ENCODE data around the gene HCN4. TPM values are rescaled to one million over a fixed set of nuclear protein-coding genes. Genes with fewer than 3 reads are reported as not detected.
"Not testable (repeated sequence)": the region's sequence is repeated elsewhere in the genome, so short reads cannot be mapped to it uniquely, and the experiment has no call there.

The HCN4 gene
- total RNA-seq, 1 donor from 2014 or later: 3.0 TPM

DNA sequence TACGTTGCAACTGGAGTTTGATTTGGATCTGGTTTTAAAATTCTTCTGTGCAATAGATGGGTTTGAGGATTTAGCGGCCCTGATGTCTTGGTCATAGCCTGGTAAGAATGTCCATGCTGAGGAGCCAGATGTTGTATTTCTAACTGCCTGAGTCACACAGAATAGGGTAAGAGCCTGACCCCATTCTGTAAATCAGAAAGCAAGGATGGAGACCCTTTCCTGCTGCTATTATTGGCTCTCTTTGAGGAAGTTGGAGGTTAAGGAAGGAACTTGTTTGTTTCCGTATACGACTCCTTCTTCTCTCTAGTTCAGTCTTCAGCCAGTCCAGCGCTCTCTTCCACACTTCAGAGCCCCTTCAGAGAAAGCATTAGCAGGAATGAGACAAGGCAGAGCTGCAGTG, 65.1 kb downstream of the HCN4 start:
- Histone ChIP-seq H3K27ac (ENCODE audit: low read depth, low read length) (no peak overlapping the region), H3K9ac (ENCODE audit: low read length) (no peak overlapping the region), H3K4me3 (ENCODE audit: insufficient read depth, low read depth, low read length) (no peak overlapping the region), H3K79me2 (ENCODE audit: insufficient read depth, low read length) (no peaks in the 10 kb centered on the region), H3K4me1 (ENCODE audit: insufficient read depth, low read length) (no peaks in the 10 kb centered on the region), H3K4me2 (ENCODE audit: low read length) (no peak overlapping the region), H3K36me3 (ENCODE audit: insufficient read depth, low read length) (no peaks in the 10 kb centered on the region), H3K9me3 (ENCODE audit: insufficient read depth, low read depth, low read length) (no peaks in the 10 kb centered on the region), H4K20me1 (ENCODE audit: insufficient read depth, low read length) (no peaks in the 10 kb centered on the region), H2AFZ (ENCODE audit: low read depth, low read length) (no peak overlapping the region), H3K27me3 (ENCODE audit: insufficient read depth, low read length) (no peaks in the 10 kb centered on the region)
- no peaks in the 10 kb centered on the region for H3K36me3 Mint-ChIP-seq (ENCODE audit: low read depth, unreplicated experiment)
- no peaks in the 10 kb centered on the region for H3K4me1 Mint-ChIP-seq (ENCODE audit: low read depth, unreplicated experiment)
- TF ChIP-seq, protein P1, sequence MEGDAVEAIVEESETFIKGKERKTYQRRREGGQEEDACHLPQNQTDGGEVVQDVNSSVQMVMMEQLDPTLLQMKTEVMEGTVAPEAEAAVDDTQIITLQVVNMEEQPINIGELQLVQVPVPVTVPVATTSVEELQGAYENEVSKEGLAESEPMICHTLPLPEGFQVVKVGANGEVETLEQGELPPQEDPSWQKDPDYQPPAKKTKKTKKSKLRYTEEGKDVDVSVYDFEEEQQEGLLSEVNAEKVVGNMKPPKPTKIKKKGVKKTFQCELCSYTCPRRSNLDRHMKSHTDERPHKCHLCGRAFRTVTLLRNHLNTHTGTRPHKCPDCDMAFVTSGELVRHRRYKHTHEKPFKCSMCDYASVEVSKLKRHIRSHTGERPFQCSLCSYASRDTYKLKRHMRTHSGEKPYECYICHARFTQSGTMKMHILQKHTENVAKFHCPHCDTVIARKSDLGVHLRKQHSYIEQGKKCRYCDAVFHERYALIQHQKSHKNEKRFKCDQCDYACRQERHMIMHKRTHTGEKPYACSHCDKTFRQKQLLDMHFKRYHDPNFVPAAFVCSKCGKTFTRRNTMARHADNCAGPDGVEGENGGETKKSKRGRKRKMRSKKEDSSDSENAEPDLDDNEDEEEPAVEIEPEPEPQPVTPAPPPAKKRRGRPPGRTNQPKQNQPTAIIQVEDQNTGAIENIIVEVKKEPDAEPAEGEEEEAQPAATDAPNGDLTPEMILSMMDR (IDR thresholded peaks at IDR 0.05; ENCODE audit: insufficient read depth, low read depth, low read length): no peak
- no peak for TF ChIP-seq EZH2 (IDR thresholded peaks at IDR 0.05; ENCODE audit: insufficient read depth, low read length)
- H3K27me3 Mint-ChIP-seq (ENCODE audit: low read depth, unreplicated experiment): peaks cover 4% of the 10 kb centered on the region
- DNase-seq (ENCODE audit: low read depth): no peak
- no peak overlapping the region for H3K4me3 Mint-ChIP-seq (ENCODE audit: unreplicated experiment)
- no peak overlapping the region for H3K27ac Mint-ChIP-seq (ENCODE audit: unreplicated experiment)
- FAIRE-seq: no peak
- H3K9me3 Mint-ChIP-seq (ENCODE audit: unreplicated experiment): no peaks in the 10 kb centered on the region

DNA sequence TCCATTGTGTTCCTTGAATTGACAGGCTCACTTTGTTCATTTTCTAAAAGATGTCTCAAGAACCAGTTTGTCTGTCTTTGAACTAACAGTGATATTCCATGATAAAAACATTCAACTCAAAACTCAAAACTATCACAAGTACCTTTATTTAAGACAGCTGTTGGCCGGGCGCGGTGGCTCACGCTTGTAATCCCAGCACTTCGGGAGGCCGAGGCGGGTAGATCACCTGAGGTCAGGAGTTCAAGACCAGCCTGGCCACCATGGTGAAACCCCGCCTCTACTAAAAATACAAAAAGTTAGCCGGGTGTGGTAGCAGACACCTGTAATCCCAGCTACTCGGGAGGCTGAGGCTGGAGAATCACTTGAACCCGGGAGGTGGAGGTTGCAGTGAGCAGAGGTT, 68.5 kb downstream of the HCN4 start:
- H3K4me2 ChIP-seq (ENCODE audit: low read length); H2AFZ ChIP-seq (ENCODE audit: low read depth, low read length); H3K4me1 Mint-ChIP-seq (ENCODE audit: low read depth, unreplicated experiment); H3K36me3 ChIP-seq (ENCODE audit: insufficient read depth, low read length); H3K9me3 ChIP-seq (ENCODE audit: insufficient read depth, low read depth, low read length); H3K4me3 Mint-ChIP-seq (ENCODE audit: unreplicated experiment); H3K27me3 Mint-ChIP-seq (ENCODE audit: low read depth, unreplicated experiment); H3K9ac ChIP-seq (ENCODE audit: low read length); DNase-seq (ENCODE audit: low read depth); H3K27ac Mint-ChIP-seq (ENCODE audit: unreplicated experiment); H3K9me3 Mint-ChIP-seq (ENCODE audit: unreplicated experiment); FAIRE-seq; H3K27me3 ChIP-seq (ENCODE audit: insufficient read depth, low read length); H3K27ac ChIP-seq (ENCODE audit: low read depth, low read length); H3K79me2 ChIP-seq (ENCODE audit: insufficient read depth, low read length); H3K4me1 ChIP-seq (ENCODE audit: insufficient read depth, low read length); H3K36me3 Mint-ChIP-seq (ENCODE audit: low read depth, unreplicated experiment); H3K4me3 ChIP-seq (ENCODE audit: insufficient read depth, low read depth, low read length); H4K20me1 ChIP-seq (ENCODE audit: insufficient read depth, low read length): not testable (repeated sequence)

DNA sequence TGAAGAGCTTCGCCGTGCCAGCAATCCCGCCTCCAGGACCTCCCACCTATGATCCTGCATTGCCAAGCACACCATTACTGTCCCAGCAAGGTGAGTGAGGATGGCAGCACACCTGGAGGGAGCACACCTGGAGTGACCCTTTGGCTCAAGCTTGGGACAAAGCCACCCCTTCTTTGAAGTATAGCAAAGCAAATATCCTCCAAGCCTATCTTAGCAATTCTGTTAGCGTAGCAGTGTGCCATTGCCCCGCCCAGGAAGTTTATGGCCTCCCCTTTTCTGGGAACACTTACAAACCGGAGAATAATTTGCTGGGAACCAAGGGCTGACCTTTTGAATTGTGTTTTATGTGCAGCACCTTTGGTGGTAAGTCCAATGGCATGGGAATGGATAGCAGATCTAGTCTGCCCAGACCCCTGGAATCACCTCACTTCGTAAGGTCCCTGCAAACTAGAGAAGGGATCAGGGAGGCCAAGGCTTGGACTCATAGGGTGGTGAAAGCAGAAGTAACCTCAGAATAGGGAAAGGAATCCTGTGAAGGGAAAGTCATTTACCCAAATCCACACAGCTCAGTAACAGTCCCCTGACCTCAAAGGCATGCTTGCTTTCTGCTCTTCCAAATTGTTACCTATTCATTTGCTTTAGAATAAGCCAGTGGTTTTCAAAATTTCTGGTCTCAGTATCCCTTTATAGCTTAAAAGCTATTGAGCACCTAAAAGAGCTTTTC, 70.1 kb downstream of the HCN4 start:
- Mint-ChIP-seq H3K27ac (ENCODE audit: unreplicated experiment) (no peak overlapping the region), H3K9me3 (ENCODE audit: unreplicated experiment) (no peaks in the 10 kb centered on the region), H3K4me3 (ENCODE audit: unreplicated experiment) (no peak overlapping the region), H3K36me3 (ENCODE audit: low read depth, unreplicated experiment) (peaks cover 5% of the 10 kb centered on the region), H3K4me1 (ENCODE audit: low read depth, unreplicated experiment) (peaks cover 6% of the 10 kb centered on the region), H3K27me3 (ENCODE audit: low read depth, unreplicated experiment) (no peaks in the 10 kb centered on the region)
- Histone ChIP-seq H3K27me3 (ENCODE audit: insufficient read depth, low read length) (no peaks in the 10 kb centered on the region), H3K9ac (ENCODE audit: low read length) (no peak overlapping the region), H3K36me3 (ENCODE audit: insufficient read depth, low read length) (no peaks in the 10 kb centered on the region), H2AFZ (ENCODE audit: low read depth, low read length) (no peak overlapping the region), H3K79me2 (ENCODE audit: insufficient read depth, low read length) (no peaks in the 10 kb centered on the region), H3K9me3 (ENCODE audit: insufficient read depth, low read depth, low read length) (no peaks in the 10 kb centered on the region), H4K20me1 (ENCODE audit: insufficient read depth, low read length) (no peaks in the 10 kb centered on the region), H3K4me2 (ENCODE audit: low read length) (no peak overlapping the region), H3K4me1 (ENCODE audit: insufficient read depth, low read length) (no peaks in the 10 kb centered on the region), H3K27ac (ENCODE audit: low read depth, low read length) (no peak overlapping the region), H3K4me3 (ENCODE audit: insufficient read depth, low read depth, low read length) (no peak overlapping the region)
- TF ChIP-seq, protein P1 (IDR thresholded peaks at IDR 0.05; ENCODE audit: insufficient read depth, low read depth, low read length): no peak
- no peak for TF ChIP-seq EZH2 (IDR thresholded peaks at IDR 0.05; ENCODE audit: insufficient read depth, low read length)
- FAIRE-seq: no peak
- no peak for DNase-seq (ENCODE audit: low read depth)
